GM13977 (cell line): ENCODE measurements around the gene NTRK3.

Experiments
- DNase-seq: peaks from one replicate; pipeline ENCODE4 v3.0.0; 2012; ENCODE audit warnings: low spot score
- CTCF ChIP-seq: IDR thresholded peaks from 2 replicates; pipeline ENCODE4 v1.5.1; 2012; ENCODE audit warnings: mild to moderate bottlenecking, control low read depth; ENCODE audit not compliant: insufficient read depth; ENCODE audit errors: extremely low read depth, missing control alignments
- in situ Hi-C: fragments of 300-500 bp; cut with MboI; formaldehyde crosslinking; loops from one replicate; pipeline ENCODE4 v1.12.0; 2022; ENCODE audit warnings: low sequenced_read_pairs, low pct_unique_long_range_greater_than_20kb, mixed read lengths, inconsistent platforms; ENCODE audit not compliant: unreplicated experiment

The NTRK3 gene

DNA sequence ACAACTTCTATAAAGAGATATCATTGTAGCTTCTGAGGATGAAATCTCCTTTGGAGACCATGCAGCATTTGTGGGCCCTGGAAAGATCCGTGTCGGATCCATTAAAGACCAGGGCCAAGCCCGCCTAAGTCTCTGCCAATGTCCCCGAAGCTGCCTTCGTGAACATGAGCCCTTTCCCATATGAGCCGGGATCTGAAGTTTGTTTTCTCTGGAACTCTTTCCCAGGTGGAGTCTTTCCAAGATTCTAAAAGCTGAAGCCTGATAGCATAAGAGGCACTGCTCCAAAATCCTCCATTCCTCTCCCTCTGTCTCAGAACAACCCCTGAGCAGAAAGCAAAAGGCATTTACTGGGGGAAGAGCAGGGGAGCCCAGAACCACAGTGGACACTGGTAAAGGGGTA is 274.6 kb downstream of the NTRK3 start:
- in situ Hi-C loops, result no loop called here
- DNase-seq, result no peak
- no peak for TF ChIP-seq CTCF

- in situ Hi-C loops, result no loop called here
- no peak for DNase-seq
- no peak for TF ChIP-seq CTCF
Measured at GRCh38 chr15:87977907-87978306, 278.6 kb downstream of the NTRK3 start.

GRCh38 chr15:87976552-87976951 is 280.0 kb downstream of the NTRK3 start:
- DNase-seq, result no peak
- in situ Hi-C loops, result no loop called here
- no peak for TF ChIP-seq CTCF

- in situ Hi-C loops, result no loop called here
Measured at GRCh38 chr15:87973501-87974215, 282.9 kb downstream of the NTRK3 start.

DNA sequence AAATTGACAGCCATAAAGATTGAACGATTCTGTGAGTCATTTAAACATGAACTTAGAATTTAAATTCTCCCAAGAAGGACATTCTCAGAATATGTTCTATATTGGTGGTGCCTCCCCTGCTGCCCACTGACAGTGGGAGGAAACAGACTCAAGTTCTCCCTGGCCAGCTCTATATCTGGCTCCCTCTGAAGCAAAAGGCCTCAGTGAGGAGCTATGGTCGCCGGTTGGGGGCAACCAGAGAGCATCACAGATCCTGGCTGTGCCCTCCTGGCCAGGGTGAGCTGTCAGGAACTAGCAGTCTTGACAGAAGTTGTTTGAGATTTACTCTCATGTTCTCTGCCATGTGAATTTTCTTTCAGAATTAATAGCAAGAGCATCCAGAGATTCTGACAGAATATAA is 285.5 kb downstream of the NTRK3 start:
- in situ Hi-C loops, result no loop called here
- no peak for TF ChIP-seq CTCF
- no peak for DNase-seq

More at GRCh38 chr15:87973501-87974215, 282.9 kb downstream of the NTRK3 start:
- DNase-seq, result no peak
- no peak for TF ChIP-seq CTCF

GRCh38 chr15:87967951-87968350 is 288.6 kb downstream of the NTRK3 start:
- in situ Hi-C loops, result no loop called here
- TF ChIP-seq CTCF, result no peak
- DNase-seq, result no peak

- TF ChIP-seq CTCF, result no peak
- in situ Hi-C loops, result no loop called here
- no peak for DNase-seq
Measured at GRCh38 chr15:87965304-87965703, 291.2 kb downstream of the NTRK3 start.
